Ishikawa (cell line): Measurements from ENCODE around the gene KRTAP10-10.
"Not testable (repeated sequence)": the region's sequence is repeated elsewhere in the genome, so short reads cannot be mapped to it uniquely, and the experiment has no call there.

ENCODE experiments used
- CEBPB ChIP-seq: IDR thresholded peaks from 2 replicates; pipeline ENCODE4 v1.6.1; 2012
- CREB1 ChIP-seq: IDR thresholded peaks from 2 replicates; pipeline ENCODE4 v1.6.1; 2012; ENCODE audit warnings: low read depth
- EGR1 ChIP-seq: IDR thresholded peaks from 2 replicates; pipeline ENCODE4 v1.6.1; 2012
- EP300 ChIP-seq: IDR thresholded peaks from 2 replicates; pipeline ENCODE4 v1.6.1; 2012; ENCODE audit warnings: borderline replicate concordance
- FOXM1 ChIP-seq: IDR thresholded peaks from 2 replicates; pipeline ENCODE4 v1.6.1; 2012; ENCODE audit warnings: low read depth, borderline replicate concordance
- MAX ChIP-seq: IDR thresholded peaks from 2 replicates; pipeline ENCODE4 v1.6.1; 2012
- NFIC ChIP-seq: IDR thresholded peaks from 2 replicates; pipeline ENCODE4 v1.6.1; 2012
- RAD21 ChIP-seq: IDR thresholded peaks from 2 replicates; pipeline ENCODE4 v1.6.1; 2012; ENCODE audit warnings: low read depth
- REST ChIP-seq: IDR thresholded peaks from 2 replicates; pipeline ENCODE4 v1.6.1; 2012; ENCODE audit warnings: low read depth, mild to moderate bottlenecking
- TAF1 ChIP-seq: IDR thresholded peaks from 2 replicates; pipeline ENCODE4 v1.6.1; 2012; ENCODE audit warnings: low read depth, mild to moderate bottlenecking
- TCF12 ChIP-seq: IDR thresholded peaks from 2 replicates; pipeline ENCODE4 v1.6.1; 2012; ENCODE audit warnings: low read depth
- TEAD4 ChIP-seq: IDR thresholded peaks from 2 replicates; pipeline ENCODE4 v1.6.1; 2012
- USF1 ChIP-seq: IDR thresholded peaks from 2 replicates; pipeline ENCODE4 v1.6.1; 2012
- YY1 ChIP-seq: IDR thresholded peaks from 2 replicates; pipeline ENCODE4 v1.6.1; 2012; ENCODE audit warnings: low read depth
- ZBTB7A ChIP-seq: IDR thresholded peaks from 2 replicates; pipeline ENCODE4 v1.6.1; 2012; ENCODE audit warnings: low read depth

The KRTAP10-10 gene

GRCh38 chr21:44643741-44644310 is 6.7 kb downstream of the KRTAP10-10 start:
- TF ChIP-seq REST (no peak), FOXM1 (no peak), CREB1 (no peak), MAX (no peak), EGR1 (no peak), TEAD4 (no peak)

- TF ChIP-seq ZBTB7A, result no peak
- TF ChIP-seq YY1, result no peak
- no peak for TF ChIP-seq TCF12
- TF ChIP-seq CEBPB, result no peak
- TF ChIP-seq TAF1, result no peak
- TF ChIP-seq REST, result no peak
- TF ChIP-seq NFIC, result no peak
- TF ChIP-seq CREB1, result no peak
- no peak for TF ChIP-seq MAX
- no peak for TF ChIP-seq TEAD4
- no peak for TF ChIP-seq RAD21
Observed at GRCh38 chr21:44644878-44645277, 7.7 kb downstream of the KRTAP10-10 start.

- not testable (repeated sequence) for TF ChIP-seq RAD21, EP300, USF1
Observed at GRCh38 chr21:44646366-44647221, 9.4 kb downstream of the KRTAP10-10 start, which contains the start of gene KRTAP10-11. Gene KRTAP10-11, plus strand, starts transcription at chr21:44646414. Its CDS starts 45 bp downstream, at chr21:44646459.

- no peak for TF ChIP-seq RAD21
Observed at GRCh38 chr21:44647222-44647552, 10.0 kb downstream of the KRTAP10-10 start.

- TF ChIP-seq CREB1, result no peak
- no peak for TF ChIP-seq FOXM1
- TF ChIP-seq EGR1, result no peak
- no peak for TF ChIP-seq EP300
- no peak for TF ChIP-seq MAX
- no peak for TF ChIP-seq RAD21
- TF ChIP-seq TCF12, result no peak
- TF ChIP-seq NFIC, result no peak
- TF ChIP-seq REST, result no peak
- no peak for TF ChIP-seq TEAD4
- TF ChIP-seq USF1, result no peak
- TF ChIP-seq YY1, result no peak
- TF ChIP-seq TAF1, result no peak
- no peak for TF ChIP-seq ZBTB7A
- no peak for TF ChIP-seq CEBPB
Observed at GRCh38 chr21:44648557-44649311, 11.6 kb downstream of the KRTAP10-10 start.
